HT1080 (cell line): ENCODE results near the gene CD151. TPM values are rescaled to one million over a fixed set of nuclear protein-coding genes. Genes with fewer than 3 reads are reported as not detected.

Source experiments
- DNase-seq: peaks from one replicate; pipeline ENCODE4 v3.0.0-alpha.2; 2015; ENCODE audit warnings: low read depth
- total RNA-seq: library from RNA; depleted of rRNA; stranded (reverse); fragments of >200 nt; shearing (Covaris generic); gene quantifications from 2 replicates; pipeline ENCODE4 v1.2.3, GENCODE V29; 2014

CD151 gene
- total RNA-seq, 1 experiment from 2014 or later = 506 TPM

DNA sequence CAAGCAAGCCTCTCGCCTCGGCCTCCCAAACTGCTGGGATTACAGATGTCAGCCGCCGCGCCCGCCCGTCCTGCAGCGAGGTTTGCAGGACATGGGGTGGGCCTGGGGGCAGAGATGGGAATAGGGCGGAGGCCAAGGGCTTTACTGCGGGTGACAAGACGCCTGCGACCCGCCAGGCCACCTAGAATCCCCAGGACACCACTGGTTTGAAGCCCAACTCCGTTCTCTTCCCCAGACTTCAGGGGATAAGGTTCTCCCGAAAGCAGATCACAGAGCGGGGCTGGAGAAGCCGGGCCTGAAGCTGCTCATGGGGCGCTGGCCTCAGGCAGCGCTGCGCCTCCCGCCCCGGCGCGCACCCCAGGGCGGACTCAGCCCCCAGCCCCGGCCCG is 9.2 kb downstream of the CD151 start:
- no peak for DNase-seq

DNA sequence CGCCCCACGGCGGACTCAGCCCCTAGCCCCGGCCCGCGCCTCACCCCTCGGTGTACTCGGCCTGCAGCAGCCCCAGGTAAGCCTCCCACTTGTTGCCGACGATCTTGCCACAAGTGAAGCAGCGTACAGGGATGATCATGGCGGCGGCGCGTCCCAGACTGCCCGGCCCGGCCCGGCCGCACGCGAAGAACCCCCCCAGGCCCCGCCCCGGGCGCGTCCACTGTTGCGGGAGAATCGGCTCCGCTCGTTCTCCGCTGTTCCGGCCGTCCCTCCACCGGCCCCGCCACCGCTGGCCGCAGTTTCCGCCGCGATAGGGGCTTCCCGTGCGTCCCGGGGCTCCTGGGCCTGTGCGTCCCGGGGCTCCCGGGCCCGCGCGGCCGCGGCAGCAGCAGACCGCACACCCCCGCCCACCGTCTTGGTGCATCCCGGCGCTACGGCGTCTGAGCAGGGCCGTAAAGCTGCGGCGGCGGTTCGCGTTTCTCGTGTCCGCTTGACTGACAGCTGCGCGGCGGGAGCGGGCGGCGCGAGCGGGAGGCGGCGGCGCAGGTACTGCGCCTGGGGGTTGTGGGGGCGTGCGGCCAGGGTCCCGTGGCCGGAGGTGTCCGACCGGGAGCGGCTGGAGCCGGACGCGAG is 9.7 kb downstream of the CD151 start, which contains the start of the genes POLR2L and TSPAN4:
TSS of gene POLR2L (minus strand) at position 160 of the 633 bp plus-strand sequence. CDS start at position 139, 21 bp downstream.
TSS of gene TSPAN4 (plus strand) at position 483 of the 633 bp plus-strand sequence. CDS start 7,453 bp downstream, outside the sequence.
- DNase-seq = peak; percentile 76

DNA sequence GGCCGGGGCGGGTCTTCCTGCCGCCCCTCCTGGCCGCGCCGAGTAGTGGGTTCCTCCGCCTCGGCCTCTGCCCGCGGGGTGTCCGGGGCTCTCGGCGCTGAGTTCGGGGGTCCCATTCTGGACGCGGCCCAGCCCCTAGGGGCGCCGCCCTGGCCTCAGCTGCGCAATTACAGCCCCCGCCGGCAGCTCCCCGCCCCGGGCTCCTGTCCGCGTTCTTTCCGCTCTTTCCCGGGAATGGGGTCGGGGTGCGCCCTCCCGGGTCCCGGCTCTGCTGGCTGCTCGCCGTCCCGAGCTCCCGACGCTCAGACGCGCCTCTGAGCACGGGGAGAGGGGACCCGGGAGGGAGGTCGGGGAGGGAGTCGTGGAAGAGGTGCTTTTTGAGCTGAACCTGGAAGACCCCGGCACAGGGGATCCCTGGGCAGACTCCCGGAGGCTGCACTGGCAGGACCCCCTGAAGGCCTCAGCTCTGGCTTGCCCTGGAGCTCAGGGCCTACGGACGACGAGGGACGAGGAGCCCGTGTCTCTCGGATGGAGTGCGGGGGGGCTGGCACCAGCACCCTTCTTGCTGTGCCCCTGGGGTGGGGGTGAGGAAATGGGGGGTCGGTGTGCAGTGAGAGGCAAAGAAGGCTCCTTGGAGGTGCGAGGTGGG is 10.5 kb downstream of the CD151 start:
- DNase-seq = no peak

DNA sequence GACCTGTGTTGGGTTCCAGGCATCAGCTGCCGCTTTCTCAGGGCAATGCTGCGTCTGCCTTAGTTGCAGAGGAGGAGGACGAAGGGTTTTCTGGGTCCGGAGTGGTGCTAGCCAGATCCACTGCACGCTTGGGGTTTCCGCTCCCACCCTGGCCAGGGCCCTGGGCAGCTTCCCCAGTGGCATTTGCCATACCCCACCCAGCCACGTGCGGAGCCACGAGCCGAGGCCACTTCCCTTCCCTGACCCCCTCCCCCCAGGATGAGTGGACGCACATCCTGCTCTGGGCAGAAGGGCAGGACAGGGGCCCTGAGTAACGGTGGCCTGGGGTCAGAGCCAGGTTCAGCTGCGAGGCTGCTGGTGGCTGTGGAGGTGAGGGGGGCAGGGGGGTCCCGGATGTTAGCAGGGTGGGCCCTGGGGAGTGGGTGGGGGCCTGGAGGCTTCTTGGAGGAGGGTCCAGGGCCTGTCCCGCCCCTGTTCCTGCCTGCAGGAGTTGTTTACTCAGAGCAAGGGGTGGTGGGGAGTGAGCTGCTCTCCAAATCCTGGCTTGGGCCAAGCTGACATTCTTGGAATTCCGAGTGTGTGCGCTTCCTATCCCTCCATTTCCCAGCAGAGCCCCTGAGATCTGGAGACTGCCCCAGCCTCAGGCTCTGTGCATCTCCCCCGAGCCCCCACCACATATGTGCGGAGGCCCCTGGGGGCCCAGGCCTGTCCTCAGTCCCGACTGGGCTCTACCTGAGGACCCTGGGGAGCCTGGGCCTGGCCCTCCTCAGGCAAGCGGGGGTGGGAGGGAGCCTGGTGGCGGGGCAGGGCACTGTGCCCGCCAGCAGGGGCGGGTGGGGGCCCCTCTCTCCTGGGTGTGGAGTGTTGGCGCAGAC is 11.3 kb downstream of the CD151 start:
- peak; percentile 96 for DNase-seq

DNA sequence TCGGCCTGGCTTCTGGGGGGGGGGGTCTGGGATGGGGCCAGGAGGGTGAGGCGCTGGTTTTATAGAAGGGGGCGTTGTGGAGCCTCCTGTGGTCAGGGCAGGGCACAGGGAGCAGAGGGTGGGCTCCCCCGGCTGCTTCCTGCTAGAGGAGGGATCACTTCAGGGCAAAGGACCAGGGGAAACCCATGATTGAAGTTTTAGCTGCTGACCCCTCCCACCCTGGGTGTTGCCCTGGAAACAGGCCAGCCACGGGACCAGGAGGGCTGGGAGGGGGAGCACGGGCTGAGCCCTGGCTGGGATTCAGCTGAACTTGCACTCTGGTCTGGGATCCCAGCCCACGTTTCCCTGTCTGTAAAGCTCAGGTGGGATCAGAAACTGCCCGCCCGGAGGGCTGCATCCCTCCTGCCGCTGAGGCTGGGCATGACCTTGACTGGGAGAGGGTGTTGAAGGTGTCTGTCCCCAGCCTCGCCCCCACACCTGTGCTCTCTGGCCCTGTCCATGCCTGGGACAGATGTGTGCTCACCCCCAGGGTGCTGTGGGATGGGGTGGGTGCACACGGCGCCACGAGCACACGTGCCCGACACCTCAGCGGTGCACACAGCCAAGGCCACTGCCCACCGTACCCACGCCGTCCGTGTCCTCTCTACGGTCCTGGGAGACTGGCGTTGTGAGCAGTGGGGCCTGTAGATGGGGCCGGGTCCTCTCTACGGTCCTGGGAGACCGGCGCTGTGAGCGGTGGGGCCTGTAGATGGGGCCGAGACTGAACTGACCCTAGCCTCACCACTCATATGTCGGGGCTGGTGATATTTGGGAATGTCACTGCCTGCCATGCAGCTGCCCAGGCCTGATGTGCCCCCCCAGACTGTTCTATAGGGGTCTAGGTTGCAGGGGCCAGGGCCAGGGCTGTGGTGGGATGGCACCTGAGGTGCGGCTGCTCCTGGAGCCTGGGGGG is 12.2 kb downstream of the CD151 start:
- peak; percentile 92 for DNase-seq

DNA sequence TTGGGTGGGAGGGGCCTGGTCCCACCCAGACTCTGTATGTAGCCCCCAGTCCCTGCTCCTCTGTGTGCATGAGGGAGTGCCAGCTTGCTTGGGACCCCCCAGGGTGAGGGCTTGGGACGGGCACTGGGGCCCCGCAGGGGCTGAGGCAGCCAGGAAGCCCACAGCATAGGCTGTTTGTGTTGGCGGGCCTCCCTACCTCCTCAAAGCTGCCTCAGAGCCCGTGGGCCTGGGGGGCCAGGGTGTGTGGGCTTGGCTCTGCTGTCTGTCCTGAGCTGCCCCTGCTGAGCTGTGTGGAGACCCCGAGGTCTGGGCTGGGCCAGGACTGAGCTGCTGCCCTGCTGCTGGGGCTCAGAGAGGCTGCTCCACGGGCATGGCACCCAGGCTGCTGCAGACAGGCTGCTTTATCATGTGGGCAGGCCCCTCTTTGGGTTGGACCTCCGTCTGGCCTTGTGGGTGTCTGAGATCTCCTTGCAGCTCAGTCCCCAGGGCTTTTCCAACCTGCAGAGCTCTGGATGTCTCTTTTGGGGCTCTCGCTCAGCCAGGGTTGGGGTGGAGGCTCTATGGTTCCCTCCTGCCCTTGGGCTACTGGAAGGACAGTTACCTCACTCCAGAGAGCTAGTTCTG is 13.2 kb downstream of the CD151 start:
- DNase-seq = no peak

DNA sequence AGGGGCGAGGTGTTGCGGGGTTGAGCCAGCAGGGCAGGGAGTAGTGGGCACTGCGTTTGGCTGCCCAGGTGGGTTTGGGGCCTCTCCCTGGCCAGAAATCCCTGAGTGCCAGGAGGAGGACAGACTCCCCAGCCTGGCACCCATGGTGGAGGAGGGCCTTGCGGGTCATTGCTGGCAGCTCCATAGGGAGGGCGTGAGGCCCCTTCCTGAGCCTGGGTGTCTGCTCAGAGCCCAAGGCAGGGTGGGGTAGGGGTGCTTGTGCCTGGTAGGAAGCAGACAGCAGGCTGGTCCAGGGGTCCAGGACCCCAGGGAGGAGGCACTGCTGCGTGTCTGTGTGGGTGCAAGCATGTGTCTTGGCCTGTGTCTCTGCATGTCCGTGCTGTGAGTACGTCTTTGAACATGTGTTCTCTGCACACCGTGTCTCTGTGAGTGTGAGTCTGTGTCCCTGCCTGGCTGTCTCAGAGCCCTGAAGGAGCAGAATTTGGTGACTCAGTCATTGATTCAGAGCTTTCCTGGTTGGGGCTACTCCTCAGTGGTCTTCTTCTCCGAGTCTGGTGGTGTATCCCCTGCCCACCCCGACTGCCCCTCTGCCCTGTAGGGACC is 13.8 kb downstream of the CD151 start:
- DNase-seq = no peak

DNA sequence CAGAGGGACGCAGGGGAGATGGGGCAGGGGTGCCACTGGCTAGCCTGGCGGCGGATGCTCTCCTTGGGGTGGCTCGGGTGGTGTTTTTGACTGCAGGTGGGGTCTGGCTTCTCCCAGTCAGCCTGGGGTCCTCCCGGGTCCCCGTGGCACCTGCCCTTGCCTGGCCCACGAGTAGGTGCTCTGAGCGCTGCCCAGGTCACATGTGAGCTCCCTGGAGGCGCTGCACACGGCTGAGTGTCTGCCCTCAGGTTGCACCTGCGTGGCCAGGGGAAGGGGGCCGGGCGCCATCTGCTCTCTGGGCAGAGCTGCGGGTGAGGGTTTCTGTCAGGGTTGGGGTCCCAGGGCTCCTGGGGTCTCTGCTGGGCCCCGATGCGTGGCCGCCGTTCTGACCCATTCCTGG is 15.1 kb downstream of the CD151 start:
- DNase-seq = no peak

DNA sequence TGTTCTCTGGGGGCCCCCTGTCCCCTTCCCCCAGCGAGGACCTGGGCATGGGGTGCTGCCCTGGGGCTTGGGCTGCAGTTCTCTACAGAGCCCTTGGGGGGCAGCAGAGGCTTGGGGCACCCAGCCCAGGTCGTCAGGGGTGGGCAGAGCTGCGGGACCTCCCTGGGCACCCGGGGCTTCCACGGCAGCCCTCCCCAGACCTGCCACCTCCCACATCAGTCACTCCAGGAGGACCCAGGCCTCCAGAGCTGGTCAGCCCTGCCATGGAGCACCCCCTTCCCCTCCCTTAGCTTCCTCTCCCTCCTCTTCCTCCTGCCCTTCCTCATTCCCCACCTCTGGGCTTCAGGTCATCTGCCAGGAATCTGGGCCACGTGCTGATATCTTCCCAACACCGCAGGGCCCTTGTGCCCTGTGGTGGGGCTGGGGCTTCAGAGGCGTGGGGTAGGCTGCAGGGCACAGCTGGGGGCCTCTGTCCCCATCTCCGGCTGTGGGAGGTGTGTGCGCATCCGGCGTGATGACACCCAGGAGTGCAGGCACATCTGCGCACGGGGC is 15.7 kb downstream of the CD151 start:
- DNase-seq = no peak

DNA sequence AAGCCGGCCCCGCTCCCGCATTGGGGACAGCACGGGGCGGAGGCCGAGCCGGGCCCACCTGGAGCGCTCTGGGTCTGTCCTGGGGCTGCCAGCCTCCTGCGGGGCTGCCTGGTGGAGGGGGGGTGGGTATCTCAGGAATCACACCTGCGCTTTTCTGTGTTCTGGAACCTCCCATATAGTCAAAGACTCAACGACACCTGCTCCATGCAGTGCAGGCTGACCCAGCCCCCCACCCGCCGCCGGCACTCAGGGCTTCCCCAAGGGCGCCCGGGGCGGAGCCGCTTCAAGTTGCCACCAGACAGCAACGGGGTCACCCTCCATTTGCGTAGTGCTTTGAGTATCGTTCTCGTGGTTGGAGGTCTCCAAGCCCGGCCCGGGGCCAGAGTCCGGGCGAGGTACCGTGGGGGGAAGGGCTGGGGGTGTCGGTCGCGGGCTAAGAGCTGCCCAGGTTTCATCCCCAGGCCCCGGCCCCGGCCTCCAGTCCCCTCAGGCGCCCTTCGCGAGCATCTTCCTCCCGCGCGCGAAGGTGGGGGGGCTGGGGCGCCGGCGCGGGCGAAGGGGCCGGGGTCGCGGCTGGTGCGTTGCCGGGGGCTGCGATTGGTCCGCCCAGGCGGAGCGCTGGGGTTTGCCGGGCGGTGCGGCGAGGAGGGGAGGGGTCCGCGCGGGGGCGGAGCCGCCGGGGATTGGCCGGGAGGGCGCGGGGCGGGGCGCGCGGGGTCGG is 16.5 kb downstream of the CD151 start:
- DNase-seq = no peak

DNA sequence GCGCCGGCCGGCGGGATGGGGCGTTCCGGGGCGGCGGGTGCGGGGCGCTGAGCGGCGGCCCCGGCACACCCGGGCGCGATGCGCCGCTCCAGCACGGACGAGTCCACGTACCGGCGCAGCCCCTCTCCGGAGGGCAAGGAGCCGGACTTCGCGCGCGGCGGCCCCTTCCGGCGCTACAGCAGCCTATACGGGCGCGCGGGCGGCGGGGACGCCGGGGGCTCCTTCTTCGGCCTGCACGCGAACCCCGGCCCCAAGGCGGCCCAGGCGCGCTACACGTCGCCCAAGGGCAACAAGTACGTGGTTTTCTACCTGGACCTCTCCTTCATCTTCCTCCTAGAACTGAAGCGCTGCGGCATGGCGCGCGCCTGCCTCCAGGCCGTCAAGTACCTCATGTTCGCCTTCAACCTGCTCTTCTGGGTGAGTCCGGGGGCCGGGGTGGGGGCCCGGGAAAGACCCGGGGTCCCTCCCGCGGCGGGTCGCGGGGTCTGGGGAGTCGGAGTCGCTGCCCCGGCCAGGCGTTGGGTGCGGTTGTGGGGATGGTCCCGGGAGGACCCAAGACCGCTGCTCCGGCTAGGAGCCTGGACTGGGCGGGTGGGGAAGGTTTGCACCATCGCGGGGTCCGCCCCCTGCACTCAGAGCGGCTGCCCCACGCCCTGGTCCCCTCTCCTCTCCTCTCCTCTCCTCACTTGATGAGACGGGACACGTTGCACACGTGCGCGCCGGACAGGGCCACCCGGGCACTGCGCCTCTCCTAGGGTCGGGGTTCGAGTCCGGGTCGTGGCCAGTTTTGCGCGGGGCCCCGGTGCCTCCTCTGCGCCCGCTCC is 17.4 kb downstream of the CD151 start:
- no peak for DNase-seq

DNA sequence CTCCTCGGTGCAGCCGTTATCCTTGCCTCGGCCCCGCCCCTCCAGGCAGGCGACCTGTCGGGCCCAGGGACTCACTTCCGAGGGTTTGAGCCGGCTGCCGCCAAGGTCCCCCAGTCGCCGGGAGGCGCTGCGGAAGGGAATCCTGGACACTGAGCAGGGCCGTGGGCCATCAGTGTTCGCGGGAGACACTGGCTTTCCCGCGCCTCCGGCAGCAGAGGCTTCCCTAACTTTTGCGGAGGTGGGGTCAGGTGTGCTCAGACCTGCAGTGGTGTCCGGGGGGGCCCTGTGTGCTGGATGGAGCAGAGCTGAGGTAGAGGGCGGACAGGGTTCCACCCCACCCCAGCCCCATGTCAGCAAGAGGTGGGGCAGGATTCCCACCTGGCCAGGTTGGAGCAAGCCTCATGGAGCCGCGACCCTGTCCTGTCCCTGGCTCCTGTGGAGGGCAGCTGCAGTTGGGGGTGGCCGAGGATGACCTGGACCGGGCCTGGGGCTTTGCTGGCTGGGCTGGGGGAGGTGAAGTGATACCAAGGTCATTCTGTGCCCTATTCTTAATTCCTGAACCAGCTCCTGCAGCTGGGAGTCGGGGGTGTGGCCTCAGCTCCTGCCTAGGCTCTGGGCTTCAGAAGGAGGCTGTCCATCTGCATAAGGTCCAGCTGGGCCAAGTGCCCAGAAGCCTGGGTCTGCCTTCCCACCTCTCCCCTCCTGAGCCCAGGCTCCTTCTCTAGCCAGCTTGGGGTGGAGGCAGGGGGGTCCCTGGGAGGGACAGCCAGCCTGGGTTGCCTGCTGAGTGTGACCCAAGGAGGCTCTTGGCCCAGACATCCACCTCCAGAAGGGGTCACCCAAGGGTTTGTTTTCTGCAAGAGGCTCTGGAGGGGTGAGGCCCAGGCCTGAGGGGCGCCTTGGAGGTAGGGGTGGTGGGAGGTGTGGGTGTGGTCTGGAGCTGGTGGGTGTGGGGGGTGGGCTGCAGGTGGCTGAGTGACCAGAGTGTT is 18.3 kb downstream of the CD151 start:
- no peak for DNase-seq

DNA sequence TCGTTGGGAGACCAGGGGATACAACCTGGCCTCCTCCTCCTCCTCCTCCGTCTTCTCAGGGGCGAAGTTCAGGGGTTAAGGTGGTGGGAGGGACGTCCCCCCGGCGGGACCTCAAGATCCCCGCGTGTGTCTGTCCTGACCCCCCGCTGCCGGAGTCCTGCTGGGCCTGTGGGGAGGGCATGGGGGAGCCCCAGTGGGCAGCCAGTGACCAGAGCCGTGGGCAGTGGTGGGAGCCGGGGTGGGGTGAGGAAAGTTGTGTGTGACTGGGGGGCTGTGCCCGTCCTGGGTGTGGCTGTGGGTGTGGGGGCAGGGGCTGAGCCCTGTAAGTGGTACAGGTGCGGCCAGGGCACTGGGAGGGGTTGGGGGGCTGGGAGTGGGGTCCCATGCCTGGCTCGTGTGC is 20.0 kb downstream of the CD151 start:
- no peak for DNase-seq

DNA sequence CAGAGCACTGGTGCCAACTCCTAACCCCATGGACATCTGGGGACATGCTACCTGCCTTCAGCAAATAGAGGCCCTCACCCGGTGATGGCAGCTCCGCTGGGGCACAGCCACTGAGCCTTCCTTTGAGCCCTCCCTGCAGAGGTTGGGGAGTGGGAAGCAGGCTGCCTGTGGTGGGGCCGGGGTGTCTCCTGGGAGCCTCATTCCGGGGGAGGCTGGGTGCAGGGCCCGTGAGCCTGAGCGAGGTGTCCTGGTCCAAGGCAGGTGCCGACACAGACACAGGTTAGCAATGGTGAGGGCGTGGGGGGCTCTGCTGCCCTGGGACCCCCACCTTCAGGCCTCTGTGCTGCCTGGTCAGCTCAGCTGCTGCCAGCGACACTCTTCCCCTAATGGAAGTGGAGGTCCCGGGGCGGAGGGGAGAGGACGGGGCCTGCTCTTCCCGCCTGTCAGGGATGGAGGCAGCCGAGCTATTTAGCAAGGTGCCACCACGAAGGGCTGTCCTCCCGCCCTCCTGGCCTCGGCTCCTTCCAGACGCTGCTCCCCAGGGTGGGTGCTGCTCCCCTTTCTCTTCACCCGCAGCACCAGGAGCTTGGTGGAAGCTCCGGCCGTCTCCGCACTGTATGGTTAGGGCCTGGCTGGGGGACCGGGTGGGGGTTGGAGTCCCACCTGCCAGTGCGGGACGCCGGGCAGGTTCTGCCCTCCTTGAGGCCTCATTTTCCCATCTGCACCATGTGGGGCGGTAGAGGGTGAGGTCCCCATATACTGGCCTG is 21.1 kb downstream of the CD151 start:
- no peak for DNase-seq

DNA sequence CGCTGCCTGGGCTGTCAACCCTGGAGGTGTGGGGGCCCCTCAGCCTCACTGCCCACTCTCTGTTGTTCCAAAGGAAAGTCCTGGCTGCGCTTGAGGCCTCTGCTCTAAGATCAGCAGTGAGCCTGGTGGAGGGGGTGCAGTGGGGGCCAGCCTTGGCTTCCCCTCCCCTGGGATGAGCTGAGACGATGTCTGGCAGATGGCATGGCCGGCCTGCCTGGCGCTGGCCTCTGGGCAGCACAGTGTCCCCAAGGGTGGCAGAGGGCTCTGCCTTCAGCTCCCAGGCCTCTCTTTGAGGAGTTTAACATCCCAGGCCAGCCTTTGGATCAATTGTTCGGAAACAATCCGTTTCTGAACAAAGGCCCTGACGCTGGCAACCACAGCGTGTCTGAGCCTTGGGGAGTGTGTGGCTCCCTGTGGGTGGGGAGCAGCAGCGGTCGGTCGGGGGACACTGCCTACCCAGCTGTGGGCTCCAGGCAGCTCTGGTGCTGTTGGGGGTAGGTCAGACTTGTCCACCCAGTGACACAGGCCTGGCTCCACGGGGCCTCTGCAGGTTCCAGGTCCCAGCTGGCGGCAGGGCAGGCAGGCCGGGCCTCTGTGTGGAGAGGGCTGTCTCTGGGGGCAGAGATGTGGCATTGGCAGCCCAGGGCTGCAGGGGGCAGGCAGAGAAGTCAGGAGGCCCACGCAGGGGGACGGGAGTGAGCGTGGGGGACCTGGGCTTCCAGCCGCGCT is 22.0 kb downstream of the CD151 start:
- no peak for DNase-seq

DNA sequence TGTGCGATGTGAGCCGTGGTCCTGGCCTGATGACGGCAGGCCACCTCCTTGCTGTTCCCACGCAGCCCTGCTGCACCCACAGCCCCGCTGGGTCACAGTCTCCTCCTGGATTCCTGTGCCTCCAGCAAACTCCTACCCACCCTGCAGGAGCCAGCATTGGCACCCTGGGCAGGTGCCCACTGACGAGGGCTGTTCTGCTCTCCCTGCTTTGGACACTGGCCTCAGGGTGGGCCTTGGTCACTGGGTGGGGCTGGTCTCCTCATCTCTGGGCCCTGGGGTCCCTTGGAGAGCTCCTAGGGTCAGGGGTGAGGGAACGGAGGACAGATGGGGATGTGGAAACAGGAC is 22.6 kb downstream of the CD151 start:
- DNase-seq = no peak
